GM23338 (cell line): Measurements from ENCODE around the gene MORC1.

ENCODE experiments used
- EZH2 ChIP-seq: fragments of 200-600 bp; sonication (generic); IDR thresholded peaks from one replicate; pipeline ENCODE4 v1.8.0; 2017; ENCODE audit warnings: antibody characterized with exemption, mild to moderate bottlenecking, low read depth; ENCODE audit not compliant: unreplicated experiment
- POLR2AphosphoS5 ChIP-seq: IDR thresholded peaks from 2 replicates; pipeline ENCODE4 v1.6.1; 2016; ENCODE audit warnings: antibody characterized with exemption, low read depth
- REST ChIP-seq: IDR thresholded peaks from one replicate; pipeline ENCODE4 v1.6.1; 2018; ENCODE audit warnings: antibody characterized with exemption; ENCODE audit not compliant: unreplicated experiment
- TF ChIP-seq, protein P1 (sequence below), 2 experiments: fragments of 200-600 bp in 1 of 2; sonication (generic) in 1 of 2; conservative IDR thresholded peaks; 2 replicates each; pipeline versions ENCODE4 v1.5.1 to v1.6.1; 2016 to 2017; ENCODE audit warnings: antibody characterized with exemption in 2 of 2, low read depth in 2 of 2, mild to moderate bottlenecking in 2 of 2, moderate library complexity in 1 of 2

GRCh38 chr3:109149078-109149477, 31.1 kb upstream of the MORC1 start:
- TF ChIP-seq, protein P1, sequence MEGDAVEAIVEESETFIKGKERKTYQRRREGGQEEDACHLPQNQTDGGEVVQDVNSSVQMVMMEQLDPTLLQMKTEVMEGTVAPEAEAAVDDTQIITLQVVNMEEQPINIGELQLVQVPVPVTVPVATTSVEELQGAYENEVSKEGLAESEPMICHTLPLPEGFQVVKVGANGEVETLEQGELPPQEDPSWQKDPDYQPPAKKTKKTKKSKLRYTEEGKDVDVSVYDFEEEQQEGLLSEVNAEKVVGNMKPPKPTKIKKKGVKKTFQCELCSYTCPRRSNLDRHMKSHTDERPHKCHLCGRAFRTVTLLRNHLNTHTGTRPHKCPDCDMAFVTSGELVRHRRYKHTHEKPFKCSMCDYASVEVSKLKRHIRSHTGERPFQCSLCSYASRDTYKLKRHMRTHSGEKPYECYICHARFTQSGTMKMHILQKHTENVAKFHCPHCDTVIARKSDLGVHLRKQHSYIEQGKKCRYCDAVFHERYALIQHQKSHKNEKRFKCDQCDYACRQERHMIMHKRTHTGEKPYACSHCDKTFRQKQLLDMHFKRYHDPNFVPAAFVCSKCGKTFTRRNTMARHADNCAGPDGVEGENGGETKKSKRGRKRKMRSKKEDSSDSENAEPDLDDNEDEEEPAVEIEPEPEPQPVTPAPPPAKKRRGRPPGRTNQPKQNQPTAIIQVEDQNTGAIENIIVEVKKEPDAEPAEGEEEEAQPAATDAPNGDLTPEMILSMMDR (conservative IDR thresholded peaks at IDR 0.05; ENCODE audit: low read depth in 2 of 2), result no peak
- TF ChIP-seq POLR2AphosphoS5 (no peak), EZH2 (no peak), REST (no peak)
